ENCODE data around the gene ANKH. TPM values are rescaled to one million over a fixed set of nuclear protein-coding genes. Genes with fewer than 3 reads are reported as not detected.

The ANKH gene
- total and polyA plus RNA-seq, 2 donors (not counting 1 experiment from before 2014, with no cell fraction given): 13.7 to 71.1 TPM

GRCh38 chr5:14816999-14817761 lies 54.4 kb downstream of the ANKH start:
- no peaks in the 10 kb centered on the region for H3K36me3 ChIP-seq (replicated peaks in 1 of 2; ENCODE audit: control extremely low read depth in 1 of 2, control insufficient read depth in 1 of 2, extremely low read depth in 1 of 2, insufficient read depth in 2 of 2, low read length in 1 of 2)
- H3K9ac ChIP-seq (ENCODE audit: low read length): no peak overlapping the region
- H3K9me3 Mint-ChIP-seq (ENCODE audit: insufficient read depth): no peaks in the 10 kb centered on the region
- H3K79me2 ChIP-seq (ENCODE audit: control insufficient read depth, insufficient read depth, low read length): peaks cover 4% of the 10 kb centered on the region
- DNase-seq: peak; percentile 9
- H3K4me3 ChIP-seq (ENCODE audit: control extremely low read depth in 1 of 5, extremely low read depth in 1 of 5, insufficient read depth in 1 of 5, low read depth in 2 of 5, low read length in 4 of 5): no peak overlapping the region
- peaks cover 44% of the 10 kb centered on the region for H3K4me1 Mint-ChIP-seq
- peak; percentile 61 for ATAC-seq (ENCODE audit: low read depth)
- H3K27ac Mint-ChIP-seq: no peak overlapping the region
- H3K27ac ChIP-seq (ENCODE audit: low read length in 2 of 2): no peak overlapping the region
- no peak overlapping the region for H3K4me2 ChIP-seq (replicated peaks; ENCODE audit: low read depth, low read length, poor library complexity, severe bottlenecking)
- WGBS (ENCODE audit: insufficient coverage): 88% methylated on average over 5 of the region's 6 CpGs
- no peak overlapping the region for H2AFZ ChIP-seq (ENCODE audit: insufficient read depth, low read depth, low read length, poor library complexity, severe bottlenecking)
- intact Hi-C loops (cut with micrococcal nuclease): loop anchor here (10.0 kb wide), 1 partner anchor 152 kb away; the partner anchor contains the start of gene OTULIN
- H3K4me1 ChIP-seq (ENCODE audit: control insufficient read depth in 2 of 2, insufficient read depth in 2 of 2, low read length in 2 of 2): peaks cover 25 to 26% of the 10 kb centered on the region in 2 donors
- no peaks in the 10 kb centered on the region for H3K27me3 Mint-ChIP-seq
- no peaks in the 10 kb centered on the region for H4K20me1 ChIP-seq (ENCODE audit: control insufficient read depth, insufficient read depth, low read length, poor library complexity, severe bottlenecking)
- H3K4me3 Mint-ChIP-seq: peak overlapping the region; percentile 3
- ChIA-PET CTCF (no interaction called here), POLR2A (no interaction called here)
- H3K27me3 ChIP-seq (replicated peaks in 1 of 4; ENCODE audit: control extremely low read depth in 1 of 4, control insufficient read depth in 3 of 4, insufficient read depth in 4 of 4, low read length in 3 of 4): no peaks in the 10 kb centered on the region
- TF ChIP-seq, protein P1, sequence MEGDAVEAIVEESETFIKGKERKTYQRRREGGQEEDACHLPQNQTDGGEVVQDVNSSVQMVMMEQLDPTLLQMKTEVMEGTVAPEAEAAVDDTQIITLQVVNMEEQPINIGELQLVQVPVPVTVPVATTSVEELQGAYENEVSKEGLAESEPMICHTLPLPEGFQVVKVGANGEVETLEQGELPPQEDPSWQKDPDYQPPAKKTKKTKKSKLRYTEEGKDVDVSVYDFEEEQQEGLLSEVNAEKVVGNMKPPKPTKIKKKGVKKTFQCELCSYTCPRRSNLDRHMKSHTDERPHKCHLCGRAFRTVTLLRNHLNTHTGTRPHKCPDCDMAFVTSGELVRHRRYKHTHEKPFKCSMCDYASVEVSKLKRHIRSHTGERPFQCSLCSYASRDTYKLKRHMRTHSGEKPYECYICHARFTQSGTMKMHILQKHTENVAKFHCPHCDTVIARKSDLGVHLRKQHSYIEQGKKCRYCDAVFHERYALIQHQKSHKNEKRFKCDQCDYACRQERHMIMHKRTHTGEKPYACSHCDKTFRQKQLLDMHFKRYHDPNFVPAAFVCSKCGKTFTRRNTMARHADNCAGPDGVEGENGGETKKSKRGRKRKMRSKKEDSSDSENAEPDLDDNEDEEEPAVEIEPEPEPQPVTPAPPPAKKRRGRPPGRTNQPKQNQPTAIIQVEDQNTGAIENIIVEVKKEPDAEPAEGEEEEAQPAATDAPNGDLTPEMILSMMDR (IDR thresholded peaks at IDR 0.05): no peak
- no peak for TF ChIP-seq EZH2 (IDR thresholded peaks at IDR 0.05; ENCODE audit: borderline replicate concordance, insufficient read depth, low read depth, low read length, poor library complexity, severe bottlenecking)
- H3K9me3 ChIP-seq (ENCODE audit: control extremely low read depth in 1 of 3, control insufficient read depth in 2 of 3, insufficient read depth in 1 of 3, low read length in 2 of 3): no peaks in the 10 kb centered on the region

GRCh38 chr5:14816374-14816998 lies 55.1 kb downstream of the ANKH start:
- no peak for TF ChIP-seq EZH2 (IDR thresholded peaks at IDR 0.05; ENCODE audit: borderline replicate concordance, insufficient read depth, low read depth, low read length, poor library complexity, severe bottlenecking)
- TF ChIP-seq, protein P1 (IDR thresholded peaks at IDR 0.05): no peak
- Histone ChIP-seq H3K4me3 (ENCODE audit: control extremely low read depth in 1 of 5, extremely low read depth in 1 of 5, insufficient read depth in 1 of 5, low read depth in 2 of 5, low read length in 4 of 5) (no peak overlapping the region), H3K36me3 (replicated peaks in 1 of 2; ENCODE audit: control extremely low read depth in 1 of 2, control insufficient read depth in 1 of 2, extremely low read depth in 1 of 2, insufficient read depth in 2 of 2, low read length in 1 of 2) (no peaks in the 10 kb centered on the region), H3K4me1 (ENCODE audit: control insufficient read depth in 2 of 2, insufficient read depth in 2 of 2, low read length in 2 of 2) (peaks cover 26 to 31% of the 10 kb centered on the region in 2 donors), H3K79me2 (ENCODE audit: control insufficient read depth, insufficient read depth, low read length) (peaks cover 4% of the 10 kb centered on the region), H3K4me2 (replicated peaks; ENCODE audit: low read depth, low read length, poor library complexity, severe bottlenecking) (no peak overlapping the region), H3K27ac (ENCODE audit: low read length in 2 of 2) (no peak overlapping the region), H3K9ac (ENCODE audit: low read length) (no peak overlapping the region), H4K20me1 (ENCODE audit: control insufficient read depth, insufficient read depth, low read length, poor library complexity, severe bottlenecking) (no peaks in the 10 kb centered on the region), H3K9me3 (ENCODE audit: control extremely low read depth in 1 of 3, control insufficient read depth in 2 of 3, insufficient read depth in 1 of 3, low read length in 2 of 3) (no peaks in the 10 kb centered on the region), H2AFZ (ENCODE audit: insufficient read depth, low read depth, low read length, poor library complexity, severe bottlenecking) (no peak overlapping the region), H3K27me3 (replicated peaks in 1 of 4; ENCODE audit: control extremely low read depth in 1 of 4, control insufficient read depth in 3 of 4, insufficient read depth in 4 of 4, low read length in 3 of 4) (no peaks in the 10 kb centered on the region)
- H3K4me1 Mint-ChIP-seq: peaks cover 48% of the 10 kb centered on the region
- intact Hi-C loops (cut with micrococcal nuclease): loop anchor here (10.0 kb wide), 1 partner anchor 152 kb away; the partner anchor contains the start of gene OTULIN
- no peak overlapping the region for H3K4me3 Mint-ChIP-seq
- DNase-seq: no peak
- H3K9me3 Mint-ChIP-seq (ENCODE audit: insufficient read depth): no peaks in the 10 kb centered on the region
- WGBS (ENCODE audit: insufficient coverage): 100% methylated on average over 3 of the region's 11 CpGs
- no peak overlapping the region for H3K27ac Mint-ChIP-seq
- no peaks in the 10 kb centered on the region for H3K27me3 Mint-ChIP-seq
- CTCF ChIA-PET: no interaction called here
- POLR2A ChIA-PET: no interaction called here
- ATAC-seq (ENCODE audit: low read depth): no peak
